Measurements from ENCODE around the gene C19orf25. TPM values are rescaled to one million over a fixed set of nuclear protein-coding genes. Genes with fewer than 3 reads are reported as not detected.
A peak's percentile ranks its signal among the peaks of the same experiment; 100 is the strongest.

The C19orf25 gene
- total RNA-seq, 1 donor from 2014 or later, result 29.2 TPM

DNA sequence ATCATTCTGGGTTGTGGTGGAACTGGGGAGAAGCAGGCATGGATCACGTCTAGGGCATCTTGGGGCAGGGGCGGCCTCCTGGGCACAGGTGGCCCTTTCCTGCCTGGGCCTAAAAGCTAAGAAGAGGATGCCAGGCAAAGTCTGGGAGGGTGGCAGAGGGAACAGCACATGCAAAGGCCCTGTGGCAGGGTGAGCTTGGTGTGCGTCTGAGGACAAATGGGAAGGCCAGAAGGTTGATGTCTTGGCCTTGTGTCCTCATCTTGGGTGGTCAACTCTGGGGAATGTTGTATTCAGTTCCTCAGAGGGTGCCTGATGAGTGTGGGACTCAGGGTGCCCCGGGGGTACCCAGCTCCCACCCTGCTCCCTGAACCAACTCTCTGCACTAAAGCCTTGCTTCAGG lies 39.5 kb upstream of the C19orf25 start:
- peaks cover 8% of the 10 kb centered on the region for H3K9me3 Mint-ChIP-seq (ENCODE audit: unreplicated experiment)
- no peak overlapping the region for H3K27ac Mint-ChIP-seq (ENCODE audit: unreplicated experiment)
- DNase-seq, result no peak
- no peaks in the 10 kb centered on the region for H3K36me3 Mint-ChIP-seq (ENCODE audit: unreplicated experiment)
- peaks cover 10% of the 10 kb centered on the region for H3K27me3 Mint-ChIP-seq (ENCODE audit: unreplicated experiment)
- TF ChIP-seq, protein P1, sequence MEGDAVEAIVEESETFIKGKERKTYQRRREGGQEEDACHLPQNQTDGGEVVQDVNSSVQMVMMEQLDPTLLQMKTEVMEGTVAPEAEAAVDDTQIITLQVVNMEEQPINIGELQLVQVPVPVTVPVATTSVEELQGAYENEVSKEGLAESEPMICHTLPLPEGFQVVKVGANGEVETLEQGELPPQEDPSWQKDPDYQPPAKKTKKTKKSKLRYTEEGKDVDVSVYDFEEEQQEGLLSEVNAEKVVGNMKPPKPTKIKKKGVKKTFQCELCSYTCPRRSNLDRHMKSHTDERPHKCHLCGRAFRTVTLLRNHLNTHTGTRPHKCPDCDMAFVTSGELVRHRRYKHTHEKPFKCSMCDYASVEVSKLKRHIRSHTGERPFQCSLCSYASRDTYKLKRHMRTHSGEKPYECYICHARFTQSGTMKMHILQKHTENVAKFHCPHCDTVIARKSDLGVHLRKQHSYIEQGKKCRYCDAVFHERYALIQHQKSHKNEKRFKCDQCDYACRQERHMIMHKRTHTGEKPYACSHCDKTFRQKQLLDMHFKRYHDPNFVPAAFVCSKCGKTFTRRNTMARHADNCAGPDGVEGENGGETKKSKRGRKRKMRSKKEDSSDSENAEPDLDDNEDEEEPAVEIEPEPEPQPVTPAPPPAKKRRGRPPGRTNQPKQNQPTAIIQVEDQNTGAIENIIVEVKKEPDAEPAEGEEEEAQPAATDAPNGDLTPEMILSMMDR (IDR thresholded peaks at IDR 0.05; ENCODE audit: partially characterized antibody, unreplicated experiment), result no peak
- no peak overlapping the region for H3K4me3 Mint-ChIP-seq (ENCODE audit: unreplicated experiment)
- no peaks in the 10 kb centered on the region for H3K4me1 Mint-ChIP-seq (ENCODE audit: low read depth, unreplicated experiment)

DNA sequence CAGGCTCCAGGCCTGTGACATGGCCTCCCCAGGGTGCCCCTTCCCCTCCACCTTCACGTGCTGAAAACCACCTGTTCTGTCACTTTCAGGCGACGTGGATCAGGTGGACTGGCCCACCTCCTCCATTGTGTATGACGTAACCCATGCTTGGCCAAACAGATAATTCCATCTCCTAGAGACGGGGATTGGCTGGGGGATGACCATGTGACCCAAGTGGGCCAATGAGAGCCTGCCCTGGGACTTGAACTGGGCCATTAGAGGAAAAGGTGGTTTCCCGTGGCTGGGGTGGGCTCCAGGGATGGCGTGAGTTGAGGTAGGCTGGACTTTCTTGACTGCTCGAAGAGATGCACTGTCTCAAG lies 37.4 kb upstream of the C19orf25 start:
- H3K9me3 Mint-ChIP-seq (ENCODE audit: unreplicated experiment), result peaks cover 8% of the 10 kb centered on the region
- peaks cover 10% of the 10 kb centered on the region for H3K27me3 Mint-ChIP-seq (ENCODE audit: unreplicated experiment)
- no peak overlapping the region for H3K27ac Mint-ChIP-seq (ENCODE audit: unreplicated experiment)
- no peaks in the 10 kb centered on the region for H3K36me3 Mint-ChIP-seq (ENCODE audit: unreplicated experiment)
- TF ChIP-seq, protein P1 (IDR thresholded peaks at IDR 0.05; ENCODE audit: partially characterized antibody, unreplicated experiment), result no peak
- H3K4me3 Mint-ChIP-seq (ENCODE audit: unreplicated experiment), result no peak overlapping the region
- DNase-seq, result no peak
- H3K4me1 Mint-ChIP-seq (ENCODE audit: low read depth, unreplicated experiment), result no peaks in the 10 kb centered on the region

DNA sequence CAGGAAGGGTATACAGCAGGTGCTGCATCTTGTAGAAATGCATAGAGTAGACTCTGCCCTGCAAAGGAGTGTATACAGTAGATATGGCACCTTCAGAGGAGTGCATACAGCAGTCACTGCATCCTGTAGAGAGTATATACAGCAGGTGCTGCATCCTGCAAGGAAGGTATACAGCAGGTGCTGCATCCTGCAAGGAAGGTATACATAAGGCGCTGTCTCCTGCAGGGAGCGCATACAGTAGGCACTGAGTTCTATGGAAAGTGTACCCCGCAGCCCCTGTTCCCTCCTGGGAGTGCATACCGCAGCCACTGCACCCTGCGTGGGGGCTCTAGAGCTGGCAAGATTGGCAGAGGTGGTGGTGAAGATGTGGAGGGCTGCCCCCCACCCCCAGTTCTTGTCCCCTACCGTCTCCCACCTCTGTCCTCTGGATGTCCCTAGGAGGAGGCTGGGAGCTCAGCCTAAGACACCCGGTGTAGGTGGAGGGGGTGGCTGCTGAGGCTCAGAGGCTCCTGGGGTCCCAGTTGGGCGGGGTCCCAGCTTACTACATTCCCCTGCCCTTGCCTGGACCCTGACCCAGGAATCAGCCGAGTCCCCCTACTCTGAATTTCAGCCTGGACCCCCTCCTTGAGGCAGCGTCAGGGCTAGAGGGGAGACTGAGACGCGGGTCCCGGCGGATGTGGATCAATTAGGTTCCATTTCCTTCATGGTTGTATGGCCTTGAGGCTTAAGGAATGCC lies 36.1 kb upstream of the C19orf25 start:
- H3K4me1 Mint-ChIP-seq (ENCODE audit: low read depth, unreplicated experiment), result no peaks in the 10 kb centered on the region
- TF ChIP-seq, protein P1 (IDR thresholded peaks at IDR 0.05; ENCODE audit: partially characterized antibody, unreplicated experiment), result no peak
- H3K4me3 Mint-ChIP-seq (ENCODE audit: unreplicated experiment), result no peak overlapping the region
- no peak for DNase-seq
- H3K9me3 Mint-ChIP-seq (ENCODE audit: unreplicated experiment), result peaks cover 5% of the 10 kb centered on the region
- H3K27me3 Mint-ChIP-seq (ENCODE audit: unreplicated experiment), result peaks cover 10% of the 10 kb centered on the region
- H3K27ac Mint-ChIP-seq (ENCODE audit: unreplicated experiment), result no peak overlapping the region
- no peaks in the 10 kb centered on the region for H3K36me3 Mint-ChIP-seq (ENCODE audit: unreplicated experiment)

DNA sequence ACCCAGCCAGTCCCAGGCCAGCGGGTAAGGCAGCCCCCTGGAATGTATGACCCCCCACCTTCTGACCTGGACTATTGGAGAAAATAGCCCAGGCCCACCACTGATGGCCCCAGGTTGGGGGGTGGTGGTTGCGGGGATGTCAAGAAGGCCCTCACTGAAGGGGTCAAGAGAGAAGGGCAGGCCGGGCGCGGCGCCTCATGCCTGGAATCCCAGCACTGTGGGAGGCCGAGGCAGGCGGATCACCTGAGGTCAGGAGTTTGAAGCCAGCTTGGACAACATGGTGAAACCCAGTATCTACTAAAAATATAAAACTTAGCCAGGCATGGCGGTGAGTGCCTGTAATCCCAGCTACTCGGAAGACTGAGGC lies 35.3 kb upstream of the C19orf25 start:
- Mint-ChIP-seq H3K36me3 (ENCODE audit: unreplicated experiment) (no peaks in the 10 kb centered on the region), H3K4me3 (ENCODE audit: unreplicated experiment) (no peak overlapping the region), H3K4me1 (ENCODE audit: low read depth, unreplicated experiment) (no peaks in the 10 kb centered on the region), H3K9me3 (ENCODE audit: unreplicated experiment) (peaks cover 8% of the 10 kb centered on the region), H3K27me3 (ENCODE audit: unreplicated experiment) (peaks cover 10% of the 10 kb centered on the region), H3K27ac (ENCODE audit: unreplicated experiment) (no peak overlapping the region)
- TF ChIP-seq, protein P1 (IDR thresholded peaks at IDR 0.05; ENCODE audit: partially characterized antibody, unreplicated experiment), result no peak
- DNase-seq, result no peak

DNA sequence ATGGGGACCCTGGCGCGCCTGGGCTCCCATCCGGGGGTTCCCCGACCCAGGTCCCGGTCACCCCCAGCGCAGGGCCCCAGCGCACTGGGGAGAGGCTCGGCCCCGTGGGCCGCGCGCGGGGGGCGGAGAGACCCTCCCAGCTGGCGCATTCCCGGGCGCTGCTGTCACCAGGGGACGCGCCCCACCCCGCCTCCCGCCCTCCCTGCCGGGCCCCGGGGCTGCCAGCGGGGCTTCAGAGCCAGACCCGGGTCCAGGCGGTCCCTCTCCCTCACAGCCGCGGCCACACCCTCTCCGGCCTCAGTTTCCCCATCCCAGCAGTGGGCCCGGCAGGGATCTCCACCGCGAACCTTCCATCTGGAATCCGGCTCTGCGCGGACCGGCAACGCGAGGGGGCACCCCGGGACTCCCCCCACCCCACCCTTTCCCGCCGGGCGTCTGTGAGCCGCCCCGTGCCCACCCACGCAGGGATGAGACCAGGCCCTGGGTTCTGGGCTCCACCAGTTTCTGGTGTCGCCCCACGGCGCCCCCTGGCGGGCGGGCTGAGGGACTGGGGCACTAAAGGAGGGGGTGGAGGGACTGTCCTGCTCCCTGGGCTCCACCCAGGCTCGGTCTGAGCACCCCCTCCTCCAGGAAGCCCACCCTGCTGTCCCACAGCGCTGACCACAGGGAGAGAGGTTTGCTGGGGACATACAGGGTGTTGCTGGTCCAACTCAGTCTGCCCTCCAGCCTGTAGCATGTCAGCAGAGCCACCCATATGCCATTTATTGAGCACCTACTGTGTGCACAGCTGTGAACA lies 34.7 kb upstream of the C19orf25 start:
- Mint-ChIP-seq H3K27ac (ENCODE audit: unreplicated experiment) (no peak overlapping the region), H3K27me3 (ENCODE audit: unreplicated experiment) (peaks cover 10% of the 10 kb centered on the region), H3K9me3 (ENCODE audit: unreplicated experiment) (peaks cover 8% of the 10 kb centered on the region), H3K36me3 (ENCODE audit: unreplicated experiment) (no peaks in the 10 kb centered on the region), H3K4me3 (ENCODE audit: unreplicated experiment) (no peak overlapping the region), H3K4me1 (ENCODE audit: low read depth, unreplicated experiment) (no peaks in the 10 kb centered on the region)
- DNase-seq, result no peak
- TF ChIP-seq, protein P1 (IDR thresholded peaks at IDR 0.05; ENCODE audit: partially characterized antibody, unreplicated experiment), result peak; percentile 69

Measured in glutamatergic neuron (in vitro differentiated cells).